NCI-H1048 (cell line): ENCODE data around the gene KCNAB2.

Source experiments
- DNase-seq: peaks from one replicate; lab custom pipeline; 2025; lab: John Stamatoyannopoulos, UW

The KCNAB2 gene

GRCh38 chr1:6033124-6033523, 12.6 kb upstream of the KCNAB2 start:
- no peak for DNase-seq

- DNase-seq, result no peak
These were observed 11.5 kb upstream of the KCNAB2 start for GRCh38 chr1:6033986-6034749.

- no peak for DNase-seq
These were observed 11.0 kb upstream of the KCNAB2 start for GRCh38 chr1:6034750-6035096.

- no peak for DNase-seq
These were observed 10.4 kb upstream of the KCNAB2 start for GRCh38 chr1:6035303-6035702.

- no peak for DNase-seq
These were observed 10.0 kb upstream of the KCNAB2 start for GRCh38 chr1:6035719-6036118.

GRCh38 chr1:6037338-6037762, 8.3 kb upstream of the KCNAB2 start:
- DNase-seq, result no peak

- no peak for DNase-seq
These were observed 7.1 kb upstream of the KCNAB2 start for GRCh38 chr1:6038603-6039002.

- DNase-seq, result no peak
These were observed 6.7 kb upstream of the KCNAB2 start for GRCh38 chr1:6039031-6039430.

GRCh38 chr1:6040444-6040843, 5.2 kb upstream of the KCNAB2 start:
- no peak for DNase-seq

GRCh38 chr1:6040861-6041415, 4.8 kb upstream of the KCNAB2 start:
- DNase-seq, result no peak

- DNase-seq, result no peak
These were observed 4.1 kb upstream of the KCNAB2 start for GRCh38 chr1:6041432-6042062.

- DNase-seq, result no peak
These were observed 2.1 kb upstream of the KCNAB2 start for GRCh38 chr1:6043561-6043960.

GRCh38 chr1:6044481-6045109, 1.1 kb upstream of the KCNAB2 start:
- DNase-seq, result no peak

GRCh38 chr1:6045110-6045502, 582 bp upstream of the KCNAB2 start:
- no peak for DNase-seq

- no peak for DNase-seq
These were observed 591 bp downstream of the KCNAB2 start for GRCh38 chr1:6046279-6046678.

- DNase-seq, result no peak
These were observed 2.6 kb downstream of the KCNAB2 start for GRCh38 chr1:6048179-6048867.

- no peak for DNase-seq
These were observed 3.7 kb downstream of the KCNAB2 start for GRCh38 chr1:6049419-6049818.

- no peak for DNase-seq
These were observed 5.7 kb downstream of the KCNAB2 start for GRCh38 chr1:6051423-6051822.

- DNase-seq, result no peak
These were observed 7.0 kb downstream of the KCNAB2 start for GRCh38 chr1:6052543-6053205.

- DNase-seq, result no peak
These were observed 7.5 kb downstream of the KCNAB2 start for GRCh38 chr1:6053206-6053546.

- no peak for DNase-seq
These were observed 8.9 kb downstream of the KCNAB2 start for GRCh38 chr1:6054596-6054995.

- no peak for DNase-seq
These were observed 10.9 kb downstream of the KCNAB2 start for GRCh38 chr1:6056572-6056948.
